ENCODE data around the gene AP4S1. TPM values are rescaled to one million over a fixed set of nuclear protein-coding genes. Genes with fewer than 3 reads are reported as not detected.
"Not testable (repeated sequence)": the region's sequence is repeated elsewhere in the genome, so short reads cannot be mapped to it uniquely, and the experiment has no call there.

AP4S1 gene
- total RNA-seq, 1 donor = 7.9 TPM

DNA sequence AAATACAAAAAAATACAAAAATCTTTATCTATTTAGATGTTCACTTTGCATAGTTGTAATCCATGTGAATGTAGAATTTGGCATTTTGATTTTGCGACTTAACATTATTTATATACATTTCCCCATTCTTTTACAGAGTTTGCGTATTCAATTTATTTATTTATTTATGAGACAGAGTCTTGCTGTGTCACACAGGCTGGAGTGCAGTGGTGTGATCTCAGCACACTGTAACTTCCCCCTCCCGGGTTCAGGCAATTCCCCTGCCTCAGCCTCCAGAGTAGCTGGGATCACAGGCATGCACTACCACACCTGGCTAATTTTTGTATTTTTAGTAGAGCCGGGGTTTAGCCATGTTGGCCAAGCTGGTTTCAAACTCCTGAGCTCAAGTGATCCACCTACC lies 26.1 kb downstream of the AP4S1 start:
- TF ChIP-seq, protein P1, sequence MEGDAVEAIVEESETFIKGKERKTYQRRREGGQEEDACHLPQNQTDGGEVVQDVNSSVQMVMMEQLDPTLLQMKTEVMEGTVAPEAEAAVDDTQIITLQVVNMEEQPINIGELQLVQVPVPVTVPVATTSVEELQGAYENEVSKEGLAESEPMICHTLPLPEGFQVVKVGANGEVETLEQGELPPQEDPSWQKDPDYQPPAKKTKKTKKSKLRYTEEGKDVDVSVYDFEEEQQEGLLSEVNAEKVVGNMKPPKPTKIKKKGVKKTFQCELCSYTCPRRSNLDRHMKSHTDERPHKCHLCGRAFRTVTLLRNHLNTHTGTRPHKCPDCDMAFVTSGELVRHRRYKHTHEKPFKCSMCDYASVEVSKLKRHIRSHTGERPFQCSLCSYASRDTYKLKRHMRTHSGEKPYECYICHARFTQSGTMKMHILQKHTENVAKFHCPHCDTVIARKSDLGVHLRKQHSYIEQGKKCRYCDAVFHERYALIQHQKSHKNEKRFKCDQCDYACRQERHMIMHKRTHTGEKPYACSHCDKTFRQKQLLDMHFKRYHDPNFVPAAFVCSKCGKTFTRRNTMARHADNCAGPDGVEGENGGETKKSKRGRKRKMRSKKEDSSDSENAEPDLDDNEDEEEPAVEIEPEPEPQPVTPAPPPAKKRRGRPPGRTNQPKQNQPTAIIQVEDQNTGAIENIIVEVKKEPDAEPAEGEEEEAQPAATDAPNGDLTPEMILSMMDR (IDR thresholded peaks at IDR 0.05; ENCODE audit: insufficient read depth, low read length) = no peak
- no peak for DNase-seq (ENCODE audit: low read depth)
- H3K4me3 ChIP-seq (ENCODE audit: low read depth, low read length) = no peak overlapping the region

DNA sequence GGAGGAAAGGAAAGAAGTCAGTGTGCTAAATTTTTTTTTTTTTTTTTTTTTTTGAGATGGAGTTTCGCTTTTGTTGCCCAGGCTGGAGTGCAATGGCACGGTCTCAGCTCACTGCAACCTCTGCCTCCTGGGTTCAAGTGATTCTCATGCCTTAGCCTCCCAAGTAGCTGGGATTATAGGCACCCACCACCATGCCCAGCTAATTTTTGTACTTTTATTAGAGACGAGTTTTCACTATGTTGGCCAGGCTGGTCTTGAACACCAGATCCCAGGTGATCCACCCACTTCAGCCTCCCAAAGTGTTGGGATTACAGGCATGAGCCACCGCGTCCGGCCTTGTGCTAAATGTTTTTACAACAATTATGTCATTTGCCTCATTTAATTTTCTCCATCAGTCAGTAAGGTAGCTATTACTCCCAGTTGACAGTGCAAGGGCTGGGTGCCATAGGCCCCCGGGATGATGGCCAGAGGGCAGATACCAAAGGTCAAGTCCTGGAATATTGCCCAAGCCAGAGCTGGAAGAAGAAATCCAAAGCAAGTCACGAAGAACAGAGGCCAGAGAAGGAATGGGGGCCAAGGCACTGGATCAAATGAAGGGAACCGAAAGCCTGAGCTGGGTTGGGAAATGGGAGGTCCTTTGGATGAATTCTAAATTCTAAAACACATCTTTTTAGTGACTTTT lies 27.6 kb downstream of the AP4S1 start:
- H3K4me3 ChIP-seq (ENCODE audit: low read depth, low read length) = not testable (repeated sequence)
- peak; percentile 96 for DNase-seq (ENCODE audit: low read depth)

DNA sequence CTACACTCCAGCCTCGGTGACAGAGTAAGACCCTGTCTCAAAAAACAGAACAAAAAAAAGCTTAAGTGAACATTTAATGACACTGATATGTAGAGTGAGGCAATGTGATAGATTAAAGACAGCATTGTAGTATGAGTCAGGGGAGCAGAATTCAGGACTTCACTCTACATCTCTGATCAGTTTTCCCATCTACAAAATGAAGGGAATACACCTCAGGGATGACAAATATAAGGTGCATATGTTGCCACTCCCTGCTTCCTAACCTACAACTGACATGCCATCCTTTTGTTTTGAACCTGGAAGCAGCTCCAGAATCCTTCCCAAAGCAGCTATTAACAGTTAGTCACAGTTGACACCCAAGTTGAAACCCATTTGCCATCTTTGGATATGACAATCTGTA lies 31.6 kb downstream of the AP4S1 start:
- no peak for DNase-seq (ENCODE audit: low read depth)

DNA sequence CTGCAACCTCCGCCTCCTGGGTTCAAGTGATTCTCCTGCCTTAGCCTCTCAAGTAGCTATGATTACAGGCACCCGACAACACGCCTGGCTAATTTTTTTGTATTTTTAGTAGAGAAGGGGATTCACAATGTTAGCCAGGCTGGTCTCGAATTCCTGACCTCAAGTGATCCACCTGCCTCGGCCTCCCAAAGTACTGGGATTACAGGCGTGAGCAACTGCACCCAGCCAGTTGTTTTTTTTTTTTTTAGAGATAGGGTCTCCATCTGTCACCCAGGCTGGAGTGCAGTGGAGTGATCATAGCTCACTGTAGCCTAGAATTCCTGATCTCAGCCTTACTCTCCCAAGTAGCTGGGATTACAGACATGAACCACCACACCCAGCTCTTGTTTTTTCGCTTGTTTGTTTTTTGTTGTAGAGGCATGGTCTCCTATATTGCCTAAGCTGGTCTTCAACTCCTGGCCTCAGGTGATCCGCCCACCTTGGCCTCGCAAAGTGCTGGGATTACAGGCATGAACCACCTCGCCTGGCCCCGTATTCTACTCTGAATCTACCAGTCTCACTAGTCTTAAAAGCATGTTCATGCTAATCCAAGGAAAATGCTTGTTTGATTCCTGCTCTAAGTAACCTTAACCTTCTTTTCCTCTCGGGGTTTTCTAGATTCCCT lies 32.4 kb downstream of the AP4S1 start:
- TF ChIP-seq, protein P1 (IDR thresholded peaks at IDR 0.05; ENCODE audit: insufficient read depth, low read length) = no peak
- no peak for DNase-seq (ENCODE audit: low read depth)
- H3K4me3 ChIP-seq (ENCODE audit: low read depth, low read length) = no peak overlapping the region

More for the DNA sequence above, 31.6 kb downstream of the AP4S1 start:
- H3K4me3 ChIP-seq (ENCODE audit: low read depth, low read length) = no peak overlapping the region
- TF ChIP-seq, protein P1 (IDR thresholded peaks at IDR 0.05; ENCODE audit: insufficient read depth, low read length) = no peak

DNA sequence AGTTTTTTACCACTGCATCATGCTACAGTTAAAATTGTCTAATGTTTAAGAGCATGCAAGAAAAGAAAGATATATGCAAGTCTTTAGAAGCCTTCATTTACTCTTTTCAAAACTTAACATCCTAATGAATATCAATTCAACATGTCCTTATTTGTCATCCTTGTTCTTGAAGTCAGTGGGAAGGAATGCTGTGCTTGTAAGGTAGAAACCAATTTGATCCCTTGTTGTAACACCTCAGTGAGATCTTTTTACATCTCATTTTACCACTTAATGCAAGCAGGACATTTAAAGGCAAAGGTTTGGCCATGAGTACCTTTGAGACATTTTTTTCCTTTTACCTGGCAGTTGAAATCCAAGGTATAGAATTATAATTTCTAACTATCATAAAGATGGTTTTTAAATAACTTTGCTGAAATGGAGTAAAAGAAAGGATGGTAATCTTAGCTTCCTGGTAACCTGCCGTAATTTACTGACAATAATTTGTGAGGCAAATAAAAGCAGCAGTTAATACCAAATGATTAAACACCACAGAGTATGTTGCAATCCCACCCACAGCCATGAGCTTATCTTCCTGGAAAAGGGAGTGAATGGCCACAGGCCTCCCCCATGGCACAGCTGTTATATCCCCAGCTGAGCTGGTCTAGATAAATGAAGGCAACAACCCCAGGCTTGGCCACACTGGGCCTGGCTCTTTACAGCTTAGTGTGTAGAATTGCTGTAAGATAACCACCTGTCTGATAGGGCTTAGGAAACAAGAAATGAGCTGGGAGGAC lies 33.9 kb downstream of the AP4S1 start:
- TF ChIP-seq, protein P1 (IDR thresholded peaks at IDR 0.05; ENCODE audit: insufficient read depth, low read length) = no peak
- DNase-seq (ENCODE audit: low read depth) = peak; percentile 93
- H3K4me3 ChIP-seq (ENCODE audit: low read depth, low read length) = no peak overlapping the region

DNA sequence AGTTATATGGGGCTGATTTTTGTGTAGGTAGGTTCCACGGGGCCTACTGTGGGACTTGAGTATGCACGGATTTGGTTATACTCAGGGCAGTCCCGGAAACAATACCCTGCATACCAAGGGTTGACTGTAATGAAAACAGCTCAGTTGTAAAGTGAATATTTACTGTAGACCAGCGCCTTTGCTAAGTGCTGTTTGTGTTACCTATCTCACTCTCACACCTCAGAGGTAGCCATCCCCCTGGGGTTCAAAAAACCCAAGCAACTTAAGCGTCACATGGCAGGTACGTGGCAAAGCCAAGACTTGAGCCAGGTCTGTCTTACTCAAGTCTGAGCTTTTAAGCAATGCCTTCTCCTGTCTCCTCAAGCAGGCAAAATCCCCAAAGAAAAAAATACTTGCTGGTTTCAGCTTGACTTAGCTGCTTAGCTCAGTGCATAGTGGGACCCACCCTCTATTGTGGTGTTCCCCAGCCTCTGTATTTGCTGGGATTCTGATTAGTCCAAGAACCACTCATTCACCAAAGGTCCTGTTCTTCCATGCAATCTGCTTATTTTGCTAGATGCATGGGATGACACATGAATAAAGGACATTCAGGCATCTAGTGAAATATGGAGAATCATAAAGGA lies 34.9 kb downstream of the AP4S1 start:
- no peak for DNase-seq (ENCODE audit: low read depth)
- TF ChIP-seq, protein P1 (IDR thresholded peaks at IDR 0.05; ENCODE audit: insufficient read depth, low read length) = no peak
- no peak overlapping the region for H3K4me3 ChIP-seq (ENCODE audit: low read depth, low read length)

DNA sequence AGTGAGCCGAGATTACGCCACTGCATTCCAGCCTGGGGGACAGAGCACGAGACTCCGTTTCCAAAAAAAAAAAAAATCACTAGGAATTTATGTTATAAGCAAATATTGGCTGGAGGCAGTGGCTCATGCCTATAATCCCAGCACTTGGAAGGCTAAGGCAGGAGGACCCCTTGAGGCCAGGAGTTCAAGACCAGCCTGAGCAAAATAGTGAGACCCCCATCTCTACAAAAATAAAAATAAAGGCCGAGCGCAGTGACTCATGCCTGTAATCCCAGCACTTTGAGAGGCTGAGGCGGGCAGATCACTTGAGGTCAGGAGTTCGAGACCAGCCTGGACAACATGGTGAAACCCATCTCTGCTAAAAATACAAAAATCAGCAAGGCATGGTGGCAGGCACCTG lies 37.5 kb downstream of the AP4S1 start:
- not testable (repeated sequence) for DNase-seq (ENCODE audit: low read depth); H3K4me3 ChIP-seq (ENCODE audit: low read depth, low read length)

All from fibroblast of the aortic adventitia (primary cell).